Coronary artery (tissue), 2 donors: ENCODE data around the gene ADAMTS10.

ENCODE experiments used
- DNase-seq: peaks from one replicate; pipeline ENCODE4 v3.0.0-alpha.2; 2017; ENCODE audit warnings: low spot score
- H3K27ac ChIP-seq, 2 donors: fragments of 200-600 bp; sonication (generic); one replicate each; pipeline ENCODE4 v1.5.1; 2016 to 2019
- H3K4me3 ChIP-seq: fragments of 200-600 bp; sonication (generic); 2 replicates; pipeline ENCODE4 v1.5.1; 2016; ENCODE audit warnings: mild to moderate bottlenecking, moderate library complexity
- CTCF ChIP-seq: fragments of 200-600 bp; sonication (generic); IDR thresholded peaks from one replicate; pipeline ENCODE4 v1.5.1; 2019; ENCODE audit warnings: antibody characterized with exemption

ADAMTS10 gene

GRCh38 chr19:8614455-8614854, 3.9 kb upstream of the ADAMTS10 start:
- DNase-seq: no peak
- H3K4me3 ChIP-seq: no peak overlapping the region
- TF ChIP-seq CTCF: no peak
- no peak overlapping the region for H3K27ac ChIP-seq

GRCh38 chr19:8612807-8613171, 2.3 kb upstream of the ADAMTS10 start:
- peak overlapping the region in 1 of 2 donors; percentile 23 for H3K27ac ChIP-seq

GRCh38 chr19:8611877-8612806, 1.6 kb upstream of the ADAMTS10 start:
- Histone ChIP-seq H3K27ac (peak overlapping the region; percentile 69 to 95), H3K4me3 (peak overlapping the region; percentile 25)
- TF ChIP-seq CTCF: no peak
- peak; percentile 89 for DNase-seq

More at GRCh38 chr19:8612807-8613171, 2.3 kb upstream of the ADAMTS10 start:
- TF ChIP-seq CTCF: no peak
- no peak overlapping the region for H3K4me3 ChIP-seq
- DNase-seq: no peak

GRCh38 chr19:8611391-8611876, 919 bp upstream of the ADAMTS10 start:
- DNase-seq: no peak
- no peak for TF ChIP-seq CTCF
- Histone ChIP-seq H3K27ac (peak overlapping the region; percentile 69 to 95), H3K4me3 (peak overlapping the region; percentile 25)

- Histone ChIP-seq H3K27ac (peak overlapping the region; percentile 52 to 95), H3K4me3 (peak overlapping the region; percentile 97)
- no peak for TF ChIP-seq CTCF
- no peak for DNase-seq
Observed at GRCh38 chr19:8610936-8611300, 403 bp upstream of the ADAMTS10 start.

GRCh38 chr19:8609279-8610040, 1.1 kb downstream of the ADAMTS10 start:
- DNase-seq: no peak
- TF ChIP-seq CTCF: no peak
- H3K27ac ChIP-seq: peak overlapping the region; percentile 52 to 95
- peak overlapping the region; percentile 97 for H3K4me3 ChIP-seq
